Brain microvascular endothelial cell (primary cell): ENCODE data around the gene CBX3.

Experiments
- DNase-seq: peaks from one replicate; pipeline ENCODE4 v3.0.0-alpha.2; 2020
- H3K27ac ChIP-seq: fragments of 250-450 bp; sonication (Bioruptor Pico); 2 replicates; pipeline ENCODE4 v1.5.1; 2020; ENCODE audit warnings: mild to moderate bottlenecking, moderate library complexity
- H3K27me3 ChIP-seq: fragments of 250-450 bp; sonication (Bioruptor Pico); replicated peaks from 2 replicates; pipeline ENCODE4 v1.5.1; 2020; ENCODE audit warnings: mild to moderate bottlenecking
- H3K36me3 ChIP-seq: fragments of 250-450 bp; sonication (Bioruptor Pico); replicated peaks from 2 replicates; pipeline ENCODE4 v1.5.1; 2020; ENCODE audit warnings: mild to moderate bottlenecking
- H3K4me3 ChIP-seq: 2 replicates; pipeline ENCODE4 v1.5.1; 2011; ENCODE audit warnings: low read depth, mild to moderate bottlenecking, control low read depth, low read length, moderate library complexity
- in situ Hi-C: cut with HindIII; loops from 2 replicates; pipeline ENCODE4 v1.10.0; 2017; ENCODE audit warnings: low sequenced_read_pairs, low pct_ligation_motif_present
- TF ChIP-seq, protein P1 (sequence below): IDR thresholded peaks from 2 replicates; pipeline ENCODE4 v1.5.1; 2011; ENCODE audit warnings: low read depth, mild to moderate bottlenecking, moderate library complexity, low read length, control low read depth, inconsistent platforms; ENCODE audit errors: missing control alignments

Gene CBX3

DNA sequence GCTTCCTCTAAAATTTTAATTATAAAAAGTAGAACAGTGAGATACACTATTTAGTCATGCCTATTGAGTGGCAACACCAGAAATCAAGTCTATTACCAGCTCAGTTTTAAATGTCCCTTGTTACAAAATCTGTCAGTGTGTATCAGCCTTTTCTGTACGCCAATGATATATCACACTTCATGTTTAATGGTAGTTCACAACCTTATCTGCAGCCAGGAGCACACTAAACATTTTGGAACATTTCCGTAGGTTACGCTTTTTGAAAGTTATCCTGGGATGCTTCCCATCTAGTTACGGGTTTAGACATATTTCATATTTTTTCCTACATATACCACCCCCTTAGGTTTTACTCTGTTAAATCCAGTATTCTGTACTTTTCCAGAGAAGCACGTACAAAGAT, 6.4 kb upstream of the CBX3 start:
- TF ChIP-seq, protein P1, sequence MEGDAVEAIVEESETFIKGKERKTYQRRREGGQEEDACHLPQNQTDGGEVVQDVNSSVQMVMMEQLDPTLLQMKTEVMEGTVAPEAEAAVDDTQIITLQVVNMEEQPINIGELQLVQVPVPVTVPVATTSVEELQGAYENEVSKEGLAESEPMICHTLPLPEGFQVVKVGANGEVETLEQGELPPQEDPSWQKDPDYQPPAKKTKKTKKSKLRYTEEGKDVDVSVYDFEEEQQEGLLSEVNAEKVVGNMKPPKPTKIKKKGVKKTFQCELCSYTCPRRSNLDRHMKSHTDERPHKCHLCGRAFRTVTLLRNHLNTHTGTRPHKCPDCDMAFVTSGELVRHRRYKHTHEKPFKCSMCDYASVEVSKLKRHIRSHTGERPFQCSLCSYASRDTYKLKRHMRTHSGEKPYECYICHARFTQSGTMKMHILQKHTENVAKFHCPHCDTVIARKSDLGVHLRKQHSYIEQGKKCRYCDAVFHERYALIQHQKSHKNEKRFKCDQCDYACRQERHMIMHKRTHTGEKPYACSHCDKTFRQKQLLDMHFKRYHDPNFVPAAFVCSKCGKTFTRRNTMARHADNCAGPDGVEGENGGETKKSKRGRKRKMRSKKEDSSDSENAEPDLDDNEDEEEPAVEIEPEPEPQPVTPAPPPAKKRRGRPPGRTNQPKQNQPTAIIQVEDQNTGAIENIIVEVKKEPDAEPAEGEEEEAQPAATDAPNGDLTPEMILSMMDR = no peak
- no peak overlapping the region for H3K4me3 ChIP-seq
- H3K27ac ChIP-seq = no peak overlapping the region
- DNase-seq = no peak
- in situ Hi-C loops = no loop called here
- H3K27me3 ChIP-seq = no peaks in the 10 kb centered on the region
- H3K36me3 ChIP-seq = peaks cover 83% of the 10 kb centered on the region

DNA sequence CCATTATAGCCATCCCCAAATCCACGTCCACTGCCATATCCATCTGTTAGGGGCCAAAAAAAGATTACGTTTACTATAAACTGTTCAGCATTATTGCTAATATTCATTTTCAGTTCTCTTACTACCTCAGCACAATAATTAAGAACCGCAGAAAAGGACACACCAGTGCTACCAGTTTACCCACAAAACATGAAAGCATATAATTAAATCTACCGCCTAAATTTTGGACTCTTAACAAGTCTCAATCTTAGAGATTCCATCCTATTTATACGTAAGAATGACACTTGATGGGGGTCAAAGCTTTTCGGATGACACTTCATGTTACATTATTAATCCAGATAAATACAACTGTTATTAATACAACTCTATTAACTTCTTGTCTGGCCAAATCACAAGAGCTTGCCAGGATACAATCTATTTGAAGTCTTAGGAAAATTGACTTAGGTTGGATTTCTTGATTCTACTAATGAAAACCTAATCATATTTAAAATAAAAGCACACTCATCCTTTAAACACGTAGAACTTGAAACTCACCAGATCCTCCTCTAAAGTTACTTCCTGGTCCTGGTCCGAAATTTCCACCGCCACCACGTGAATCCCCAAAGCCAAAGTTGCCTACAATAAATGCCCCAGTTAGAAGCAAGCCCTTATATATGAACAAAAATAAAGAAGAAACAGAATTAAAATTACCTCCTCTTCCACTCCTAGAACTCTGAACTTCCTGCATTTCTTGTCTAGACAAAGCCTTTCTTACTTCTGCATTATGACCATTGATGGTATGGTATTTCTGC, 5.5 kb upstream of the CBX3 start:
- in situ Hi-C loops = no loop called here
- Histone ChIP-seq H3K27ac (no peak overlapping the region), H3K36me3 (peaks cover 74% of the 10 kb centered on the region), H3K27me3 (no peaks in the 10 kb centered on the region), H3K4me3 (no peak overlapping the region)
- TF ChIP-seq, protein P1 = no peak
- DNase-seq = no peak

DNA sequence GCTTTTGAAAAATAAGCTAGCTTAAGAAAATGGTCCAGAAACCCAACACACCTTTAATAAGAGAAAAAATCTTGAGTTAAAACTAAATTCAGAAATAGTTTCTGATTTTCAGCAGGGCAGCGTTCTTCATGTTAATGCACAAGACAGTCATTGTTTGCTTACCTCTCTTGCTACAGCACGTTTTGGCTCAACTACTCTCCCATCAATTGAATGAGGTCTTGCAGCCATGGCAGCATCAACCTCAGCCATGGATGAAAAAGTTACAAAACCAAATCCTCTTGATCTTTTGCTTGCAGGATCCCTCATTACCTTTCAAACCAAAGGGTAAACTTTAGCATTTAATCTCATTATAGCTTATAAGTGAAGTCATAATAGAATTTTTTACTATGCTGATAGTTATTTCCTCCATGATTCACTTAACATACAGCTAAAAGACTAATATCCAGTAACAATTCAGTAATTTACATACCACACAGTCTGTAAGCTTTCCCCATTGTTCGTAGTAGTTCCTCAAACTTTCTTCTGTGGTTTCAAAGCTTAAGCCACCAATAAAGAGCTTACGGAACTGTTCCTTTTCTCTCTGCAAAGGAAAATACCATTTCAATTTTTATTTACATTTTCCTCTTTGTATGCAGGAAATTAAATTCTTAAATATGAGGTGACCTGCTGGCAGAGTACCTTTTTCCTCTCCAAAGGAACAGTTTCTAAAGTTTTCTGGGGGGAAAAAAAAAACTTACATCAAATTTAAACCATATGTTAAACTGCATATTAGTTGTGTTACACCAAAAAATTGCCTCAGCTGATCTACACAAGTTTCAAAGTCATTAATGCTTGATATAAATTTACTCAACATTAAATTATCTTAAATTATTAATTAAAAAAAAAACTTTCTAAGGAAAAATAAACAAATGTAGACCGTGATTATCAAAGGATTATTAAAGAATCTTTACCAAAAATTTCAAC, 4.1 kb upstream of the CBX3 start:
- Histone ChIP-seq H3K36me3 (peaks cover 60% of the 10 kb centered on the region), H3K4me3 (peak overlapping the region; percentile 98), H3K27me3 (no peaks in the 10 kb centered on the region), H3K27ac (no peak overlapping the region)
- in situ Hi-C loops = no loop called here
- DNase-seq = no peak
- TF ChIP-seq, protein P1 = no peak

DNA sequence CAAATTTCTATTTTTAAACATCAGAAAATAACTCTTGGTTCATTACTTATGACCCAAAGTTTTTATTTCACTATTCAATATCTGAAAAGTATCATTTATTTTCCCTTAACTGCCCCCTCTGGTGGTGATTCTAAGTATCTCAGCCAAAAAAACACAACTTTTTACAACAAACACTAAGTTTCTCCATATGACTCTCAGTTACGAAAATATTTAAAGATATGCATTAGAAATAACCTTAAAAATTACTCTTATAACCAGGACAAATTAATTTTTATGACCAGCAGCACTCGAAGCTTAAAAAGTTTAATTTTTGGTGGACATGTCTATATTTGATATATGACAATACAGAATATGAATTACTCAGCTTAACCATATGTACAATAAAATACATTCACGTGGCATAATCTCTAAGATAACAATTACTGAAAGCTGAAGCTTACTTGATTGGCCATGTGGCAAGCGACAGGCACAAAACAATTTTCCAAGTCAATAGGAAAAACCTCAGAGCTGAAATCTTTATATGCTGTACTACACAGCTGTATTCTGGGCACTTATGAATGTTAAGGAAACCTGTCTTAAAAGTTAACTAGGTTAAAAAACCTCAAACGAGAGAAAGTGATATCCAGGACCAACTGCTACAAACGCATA, 3.3 kb upstream of the CBX3 start:
- Histone ChIP-seq H3K27ac (peak overlapping the region; percentile 6), H3K27me3 (no peaks in the 10 kb centered on the region), H3K36me3 (peaks cover 52% of the 10 kb centered on the region), H3K4me3 (peak overlapping the region; percentile 98)
- TF ChIP-seq, protein P1 = peak; percentile 45
- DNase-seq = no peak
- in situ Hi-C loops = no loop called here

DNA sequence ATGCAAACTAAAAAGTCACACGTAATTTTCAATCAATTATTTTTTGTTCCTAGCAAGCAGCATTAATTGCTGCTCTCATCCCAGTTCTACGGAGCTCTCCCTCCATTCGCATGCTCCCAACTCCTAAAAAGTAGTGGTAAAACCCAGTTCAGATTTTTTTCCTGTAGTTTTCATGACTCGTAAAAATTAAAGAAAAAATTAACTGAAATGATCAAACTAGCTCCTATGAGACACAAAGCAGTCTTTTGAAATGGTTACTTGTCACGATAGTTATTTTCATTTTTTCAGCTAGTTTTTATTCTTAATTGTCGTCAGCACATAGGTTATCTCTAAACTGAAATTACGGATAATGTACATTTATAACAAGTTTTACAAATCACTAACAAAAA, 2.8 kb upstream of the CBX3 start:
- H3K27ac ChIP-seq = peak overlapping the region; percentile 6
- H3K36me3 ChIP-seq = peaks cover 47% of the 10 kb centered on the region
- in situ Hi-C loops = no loop called here
- DNase-seq = no peak
- no peaks in the 10 kb centered on the region for H3K27me3 ChIP-seq
- TF ChIP-seq, protein P1 = no peak
- H3K4me3 ChIP-seq = peak overlapping the region; percentile 98
